ENCODE data around the gene HYLS1. TPM values are rescaled to one million over a fixed set of nuclear protein-coding genes. Genes with fewer than 3 reads are reported as not detected.

The HYLS1 gene
- polyA plus RNA-seq, 1 donor (not counting 4 experiments of a cell fraction or from before 2014, with no cell fraction given), result 7.2 TPM

DNA sequence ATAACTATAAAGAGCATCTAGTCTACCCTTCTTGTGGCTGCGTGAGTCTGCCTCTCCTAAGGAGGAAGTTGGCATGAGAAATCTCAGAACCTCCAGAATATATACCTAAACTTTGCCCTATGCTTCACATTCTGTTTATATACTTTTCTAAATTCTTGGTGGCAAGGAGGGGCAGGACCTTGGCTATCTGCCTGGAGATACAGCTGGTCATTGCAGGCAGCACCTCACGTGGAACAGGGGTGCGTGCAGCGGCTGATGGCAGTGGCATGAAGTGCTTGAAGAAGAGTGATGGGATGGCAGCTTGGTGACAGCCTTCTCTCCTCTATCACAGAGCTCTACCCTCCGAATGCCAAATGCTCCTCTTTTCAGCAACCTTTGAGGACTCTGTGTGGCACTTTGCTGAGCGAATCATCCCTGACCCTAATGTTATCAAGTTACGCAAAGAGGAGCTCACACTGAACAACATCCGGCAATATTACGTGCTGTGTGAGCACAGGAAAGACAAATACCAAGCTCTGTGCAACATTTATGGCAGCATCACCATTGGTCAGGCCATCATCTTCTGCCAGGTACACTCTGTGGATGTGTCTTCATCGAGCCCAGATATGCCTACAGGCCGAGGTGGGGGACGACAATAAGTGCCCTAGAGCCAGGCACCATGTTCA is 29.3 kb downstream of the HYLS1 start:
- no peaks in the 10 kb centered on the region for H3K36me3 ChIP-seq (ENCODE audit: control insufficient read depth in 2 of 2, extremely low read depth in 1 of 2, insufficient read depth in 2 of 2, low read length in 2 of 2)
- no peaks in the 10 kb centered on the region for H3K27me3 ChIP-seq (ENCODE audit: control insufficient read depth, extremely low read depth, insufficient read depth, low read length)
- TF ChIP-seq, protein P1, sequence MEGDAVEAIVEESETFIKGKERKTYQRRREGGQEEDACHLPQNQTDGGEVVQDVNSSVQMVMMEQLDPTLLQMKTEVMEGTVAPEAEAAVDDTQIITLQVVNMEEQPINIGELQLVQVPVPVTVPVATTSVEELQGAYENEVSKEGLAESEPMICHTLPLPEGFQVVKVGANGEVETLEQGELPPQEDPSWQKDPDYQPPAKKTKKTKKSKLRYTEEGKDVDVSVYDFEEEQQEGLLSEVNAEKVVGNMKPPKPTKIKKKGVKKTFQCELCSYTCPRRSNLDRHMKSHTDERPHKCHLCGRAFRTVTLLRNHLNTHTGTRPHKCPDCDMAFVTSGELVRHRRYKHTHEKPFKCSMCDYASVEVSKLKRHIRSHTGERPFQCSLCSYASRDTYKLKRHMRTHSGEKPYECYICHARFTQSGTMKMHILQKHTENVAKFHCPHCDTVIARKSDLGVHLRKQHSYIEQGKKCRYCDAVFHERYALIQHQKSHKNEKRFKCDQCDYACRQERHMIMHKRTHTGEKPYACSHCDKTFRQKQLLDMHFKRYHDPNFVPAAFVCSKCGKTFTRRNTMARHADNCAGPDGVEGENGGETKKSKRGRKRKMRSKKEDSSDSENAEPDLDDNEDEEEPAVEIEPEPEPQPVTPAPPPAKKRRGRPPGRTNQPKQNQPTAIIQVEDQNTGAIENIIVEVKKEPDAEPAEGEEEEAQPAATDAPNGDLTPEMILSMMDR (optimal IDR thresholded peaks at IDR 0.05 in 1 of 3, IDR thresholded peaks at IDR 0.05 in 1 of 3, conservative IDR thresholded peaks at IDR 0.05 in 1 of 3; ENCODE audit: extremely low read depth in 1 of 3, insufficient read depth in 2 of 3, low read length in 3 of 3), result no peak
- TF ChIP-seq EZH2 (IDR thresholded peaks at IDR 0.05; ENCODE audit: low read length), result no peak
- no peaks in the 10 kb centered on the region for H3K9me1 ChIP-seq (ENCODE audit: control insufficient read depth, extremely low read depth, insufficient read depth, low read length)
- H3K4me1 ChIP-seq (ENCODE audit: control insufficient read depth, extremely low read depth, insufficient read depth, low read length), result no peaks in the 10 kb centered on the region
- H2AFZ ChIP-seq (ENCODE audit: control insufficient read depth, low read length), result no peak overlapping the region
- DNase-seq (ENCODE audit: low read depth, low spot score) (no peak), FAIRE-seq (no peak)
- H3K27ac ChIP-seq (ENCODE audit: control insufficient read depth, insufficient read depth, low read length), result no peak overlapping the region
- H3K9ac ChIP-seq (ENCODE audit: control insufficient read depth, extremely low read depth, insufficient read depth, low read length), result no peak overlapping the region
- no peak overlapping the region for H3K4me3 ChIP-seq (ENCODE audit: control insufficient read depth in 2 of 3, extremely low read depth in 1 of 3, insufficient read depth in 2 of 3, low read depth in 1 of 3, low read length in 3 of 3)
- no peak overlapping the region for H3K4me2 ChIP-seq (ENCODE audit: control insufficient read depth, extremely low read depth, insufficient read depth, low read depth, low read length)
- H3K9me3 ChIP-seq (ENCODE audit: control insufficient read depth, low read depth, low read length), result no peaks in the 10 kb centered on the region
- dilution Hi-C loops (cut with MboI; ENCODE audit: extremely low pct_ligation_motif_present, low sequenced_read_pairs), result no loop called here
- H4K20me1 ChIP-seq (ENCODE audit: control insufficient read depth, extremely low read depth, insufficient read depth, low read length), result no peaks in the 10 kb centered on the region
- H3K79me2 ChIP-seq (ENCODE audit: control insufficient read depth, insufficient read depth, low read length), result no peaks in the 10 kb centered on the region

DNA sequence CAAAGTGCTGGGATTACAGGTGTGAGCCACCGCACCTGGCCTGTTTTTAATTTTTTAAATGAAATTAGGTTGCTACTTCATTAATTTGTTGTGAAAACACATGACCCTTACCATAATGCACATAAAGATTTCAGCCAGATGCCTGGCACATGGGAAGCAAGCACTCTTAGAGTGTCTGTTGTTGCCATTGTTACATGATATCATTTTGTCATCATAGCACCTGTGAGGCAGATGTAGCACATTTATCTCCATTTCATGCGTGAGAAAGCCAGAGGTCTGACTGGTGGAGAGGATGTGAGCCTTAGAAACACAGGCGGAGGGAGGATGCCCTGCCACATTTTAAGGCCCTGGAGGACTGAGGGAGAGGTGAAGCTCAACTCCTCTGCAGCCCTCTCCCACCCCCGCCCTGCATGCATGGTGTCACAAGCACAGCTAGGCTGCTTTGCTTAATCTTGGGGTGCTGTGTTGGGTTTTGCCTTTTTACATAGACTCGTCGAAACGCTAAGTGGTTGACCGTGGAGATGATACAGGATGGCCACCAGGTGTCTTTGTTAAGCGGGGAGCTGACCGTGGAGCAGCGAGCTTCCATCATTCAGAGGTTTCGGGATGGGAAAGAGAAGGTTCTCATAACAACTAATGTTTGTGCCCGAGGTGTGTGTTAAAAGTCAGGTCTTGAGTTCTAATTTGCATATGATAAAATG is 30.8 kb downstream of the HYLS1 start:
- DNase-seq (ENCODE audit: low read depth, low spot score), result no peak
- no peaks in the 10 kb centered on the region for H3K36me3 ChIP-seq (ENCODE audit: control insufficient read depth in 2 of 2, extremely low read depth in 1 of 2, insufficient read depth in 2 of 2, low read length in 2 of 2)
- H3K79me2 ChIP-seq (ENCODE audit: control insufficient read depth, insufficient read depth, low read length), result no peaks in the 10 kb centered on the region
- no peaks in the 10 kb centered on the region for H3K4me1 ChIP-seq (ENCODE audit: control insufficient read depth, extremely low read depth, insufficient read depth, low read length)
- H3K9ac ChIP-seq (ENCODE audit: control insufficient read depth, extremely low read depth, insufficient read depth, low read length), result no peak overlapping the region
- H3K27ac ChIP-seq (ENCODE audit: control insufficient read depth, insufficient read depth, low read length), result no peak overlapping the region
- dilution Hi-C loops (cut with MboI; ENCODE audit: extremely low pct_ligation_motif_present, low sequenced_read_pairs), result no loop called here
- H3K27me3 ChIP-seq (ENCODE audit: control insufficient read depth, extremely low read depth, insufficient read depth, low read length), result no peaks in the 10 kb centered on the region
- no peaks in the 10 kb centered on the region for H3K9me1 ChIP-seq (ENCODE audit: control insufficient read depth, extremely low read depth, insufficient read depth, low read length)
- no peak overlapping the region for H2AFZ ChIP-seq (ENCODE audit: control insufficient read depth, low read length)
- TF ChIP-seq, protein P1 (optimal IDR thresholded peaks at IDR 0.05 in 1 of 3, IDR thresholded peaks at IDR 0.05 in 1 of 3, conservative IDR thresholded peaks at IDR 0.05 in 1 of 3; ENCODE audit: extremely low read depth in 1 of 3, insufficient read depth in 2 of 3, low read length in 3 of 3), result no peak
- TF ChIP-seq EZH2 (IDR thresholded peaks at IDR 0.05; ENCODE audit: low read length), result no peak
- no peak for FAIRE-seq
- no peaks in the 10 kb centered on the region for H4K20me1 ChIP-seq (ENCODE audit: control insufficient read depth, extremely low read depth, insufficient read depth, low read length)
- no peaks in the 10 kb centered on the region for H3K9me3 ChIP-seq (ENCODE audit: control insufficient read depth, low read depth, low read length)
- H3K4me3 ChIP-seq (ENCODE audit: control insufficient read depth in 2 of 3, extremely low read depth in 1 of 3, insufficient read depth in 2 of 3, low read depth in 1 of 3, low read length in 3 of 3), result no peak overlapping the region
- H3K4me2 ChIP-seq (ENCODE audit: control insufficient read depth, extremely low read depth, insufficient read depth, low read depth, low read length), result no peak overlapping the region

Measured in keratinocyte (primary cell).